ENCODE results near the gene SLC35C1.

DNA sequence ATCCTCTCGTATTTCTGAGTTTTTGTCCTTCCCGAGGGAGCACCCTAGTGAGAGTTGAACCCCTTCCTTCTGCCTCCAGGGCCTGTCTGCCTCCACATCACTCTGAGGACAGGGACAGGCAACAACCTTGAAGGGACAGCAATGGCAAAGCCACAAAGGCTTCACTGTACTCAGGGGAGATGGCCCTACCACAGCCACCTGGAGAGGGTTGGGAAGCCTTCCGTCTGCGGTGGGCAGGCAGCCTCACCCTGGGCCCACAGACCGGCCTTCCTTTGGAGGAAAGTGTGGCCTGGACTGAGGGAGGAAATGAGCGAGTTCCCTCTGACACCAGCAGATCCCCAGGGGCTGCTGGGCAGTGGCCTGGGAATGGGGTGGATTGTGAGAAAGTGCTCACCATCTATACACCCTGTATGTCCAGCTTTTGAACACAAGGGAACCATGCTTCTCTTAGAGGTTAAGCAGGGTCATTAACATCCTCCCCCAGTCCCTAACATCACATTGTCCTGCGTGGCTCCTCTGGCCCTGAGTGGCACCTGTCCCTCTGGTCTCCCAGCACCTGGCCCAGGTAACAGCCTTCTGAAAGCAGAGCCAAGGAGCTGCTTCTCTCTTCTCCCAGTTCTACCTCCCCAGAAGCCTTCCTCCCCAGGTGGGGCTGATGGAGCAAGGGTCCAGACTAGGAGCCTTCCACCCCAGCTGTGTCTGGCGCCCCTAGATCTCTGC, 6.8 kb downstream of the SLC35C1 start:
- TF ChIP-seq CTCF (IDR thresholded peaks at IDR 0.05) (no peak), POLR2A (IDR thresholded peaks at IDR 0.05) (no peak)
